ENCODE results near the gene EPSTI1.
"Not testable (repeated sequence)": the region's sequence is repeated elsewhere in the genome, so short reads cannot be mapped to it uniquely, and the experiment has no call there.

The EPSTI1 gene

GRCh38 chr13:43005460-43006236, 13.6 kb upstream of the EPSTI1 start:
- DNase-seq: no peak

DNA sequence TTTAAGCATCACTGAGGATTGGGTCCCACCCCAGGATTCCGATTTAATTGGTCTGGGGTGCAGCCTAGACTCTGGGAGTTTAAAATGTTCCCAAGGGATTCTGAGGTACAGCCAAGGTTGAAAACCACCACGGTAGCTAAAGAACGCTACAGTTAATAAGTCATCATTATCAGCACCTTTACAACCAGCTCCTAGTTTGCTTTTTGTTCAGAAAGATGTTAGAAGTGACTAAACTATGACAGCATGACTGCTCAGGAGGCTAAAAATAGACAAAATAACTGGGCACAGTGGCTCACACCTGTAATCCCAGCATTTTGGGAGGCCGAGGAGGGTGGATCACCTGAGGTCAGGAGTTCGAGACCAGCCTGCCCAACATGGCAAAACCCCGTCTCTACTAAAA, 11.7 kb upstream of the EPSTI1 start:
- DNase-seq: no peak

- no peak for DNase-seq
Measured at GRCh38 chr13:43003010-43003409, 11.0 kb upstream of the EPSTI1 start.

- DNase-seq: no peak
Measured at GRCh38 chr13:43002021-43002420, 10.0 kb upstream of the EPSTI1 start.

DNA sequence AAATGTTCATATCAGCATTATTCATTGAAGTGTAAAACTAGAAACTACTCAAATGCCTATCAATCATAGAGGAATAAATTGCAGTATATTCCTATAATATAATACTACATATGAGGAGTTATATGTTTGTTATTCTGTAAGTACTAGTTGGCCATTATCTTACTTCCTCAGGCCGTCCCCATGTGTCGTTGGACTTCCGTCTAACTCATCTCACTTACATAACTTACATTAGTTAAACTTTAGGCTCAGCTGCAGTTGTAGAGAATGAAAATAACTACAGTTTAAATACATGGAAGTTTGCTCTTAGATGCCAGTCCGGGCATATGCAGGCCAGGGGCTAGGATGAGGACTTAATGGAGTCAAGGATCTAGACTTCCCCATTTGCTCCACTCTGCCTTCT, 8.6 kb upstream of the EPSTI1 start:
- no peak for DNase-seq

- no peak for DNase-seq
Measured at GRCh38 chr13:42999491-42999890, 7.5 kb upstream of the EPSTI1 start.

DNA sequence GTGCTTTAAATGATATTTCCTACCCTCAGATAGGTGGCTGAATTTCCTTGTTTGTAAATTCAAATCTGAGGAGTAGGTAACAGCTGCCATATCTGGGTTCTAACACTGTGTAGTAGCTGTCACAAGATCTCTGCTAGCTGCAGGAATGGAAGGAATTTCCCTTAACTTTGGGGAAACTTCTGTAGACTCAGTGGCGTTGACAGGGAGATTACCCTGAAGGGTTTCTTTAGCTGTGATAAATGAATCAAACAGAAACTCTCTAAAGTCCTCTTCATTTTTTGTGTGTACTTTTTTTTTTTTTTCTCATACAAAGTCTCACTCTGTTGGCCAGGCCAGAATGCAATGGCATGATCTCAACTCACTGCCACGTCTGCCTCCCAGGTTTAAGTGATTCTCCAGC, 5.3 kb upstream of the EPSTI1 start:
- no peak for DNase-seq

- no peak for DNase-seq
Measured at GRCh38 chr13:42996584-42996983, 4.5 kb upstream of the EPSTI1 start.

- no peak for DNase-seq
Measured at GRCh38 chr13:42994878-42995277, 2.8 kb upstream of the EPSTI1 start.

DNA sequence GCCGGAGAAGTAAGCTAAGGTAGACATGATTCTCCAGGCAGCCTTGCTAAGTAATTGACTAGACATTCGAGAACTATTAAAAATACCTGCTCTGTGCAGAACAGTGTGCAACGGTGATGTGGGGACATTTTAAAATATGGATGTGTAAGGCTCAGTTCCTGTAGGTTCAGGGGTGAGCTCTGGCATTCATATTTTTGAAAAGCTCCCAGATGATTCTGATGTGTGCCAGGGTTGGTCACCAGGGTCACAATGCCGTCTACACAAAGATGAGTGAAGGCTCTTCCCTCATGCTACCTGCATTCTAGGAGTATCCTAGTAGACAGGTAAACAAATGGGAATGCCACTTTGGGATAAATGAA, 702 bp upstream of the EPSTI1 start:
- DNase-seq: no peak

DNA sequence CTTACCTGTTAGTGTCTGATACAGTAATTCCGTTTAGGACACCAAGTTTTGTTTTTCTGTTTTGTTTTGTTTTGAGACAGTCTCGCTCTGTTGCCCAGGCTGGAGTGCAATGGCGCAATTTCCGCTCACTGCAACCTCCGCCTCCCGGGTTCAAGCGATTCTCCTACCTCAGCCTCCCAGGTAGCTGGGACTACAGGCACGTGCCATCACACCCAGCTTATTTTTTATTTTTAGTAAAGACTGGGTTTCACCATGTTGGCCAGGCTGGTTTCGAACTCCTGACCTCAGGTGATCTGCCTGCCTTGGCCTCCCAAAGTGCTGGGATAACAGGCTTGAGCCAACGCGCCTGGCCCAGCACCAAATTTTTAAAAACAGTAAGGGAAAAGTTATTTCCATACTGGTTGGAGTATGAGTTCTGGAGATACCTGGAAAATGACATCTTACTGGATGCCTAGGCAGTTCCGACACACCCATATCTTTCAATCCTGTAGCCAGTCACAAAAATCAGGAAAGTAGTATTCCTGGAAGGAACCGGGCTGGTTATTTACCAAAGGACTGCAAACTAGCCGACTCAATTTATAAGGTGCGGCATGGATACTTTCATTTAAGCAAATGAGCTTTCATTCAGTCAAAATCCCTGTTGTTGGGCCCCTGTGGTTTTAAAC, 676 bp downstream of the EPSTI1 start:
- DNase-seq: not testable (repeated sequence)

DNA sequence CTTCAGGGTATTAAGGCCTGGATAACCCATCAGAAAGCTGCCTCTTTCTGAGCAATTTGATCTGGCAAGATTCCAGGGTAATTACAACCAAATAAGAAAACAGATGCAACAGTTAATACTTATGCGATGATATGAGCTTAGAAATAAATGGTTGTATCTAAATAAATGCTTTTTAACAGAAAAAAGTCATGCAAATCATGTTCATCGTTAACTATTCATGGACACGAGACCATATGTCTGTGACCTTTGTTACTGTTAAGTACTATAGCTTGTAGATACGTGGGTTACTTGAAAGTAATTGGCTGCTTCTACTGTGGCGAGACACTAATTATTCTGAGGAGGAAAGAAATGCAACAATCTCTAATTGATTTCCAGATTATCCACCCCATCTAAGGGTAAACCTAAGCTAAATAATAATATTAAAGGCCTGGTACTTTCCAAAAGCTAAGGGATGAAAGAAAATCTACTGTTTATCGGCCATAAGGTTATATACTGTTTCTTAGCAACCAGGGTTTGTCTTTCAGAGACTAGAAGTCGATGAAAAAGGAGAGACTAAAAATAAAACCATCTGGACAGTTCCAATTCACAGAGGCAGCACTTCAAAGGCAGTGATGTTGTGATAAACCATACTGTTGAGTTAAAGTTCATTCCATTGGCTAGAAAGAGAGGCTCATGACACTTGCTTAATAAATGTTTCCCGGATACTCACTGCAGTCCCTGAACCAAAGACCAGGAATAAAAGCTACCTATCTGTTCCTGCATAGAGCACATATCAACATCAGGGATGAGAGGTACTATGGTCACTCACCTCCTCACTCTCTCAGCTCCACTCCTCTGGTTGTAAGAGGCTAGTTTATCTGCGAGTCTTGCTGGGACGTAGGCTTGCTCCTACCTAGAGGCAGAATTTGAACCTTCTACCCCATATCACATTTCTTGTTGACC, 1.5 kb downstream of the EPSTI1 start:
- no peak for DNase-seq

GRCh38 chr13:42986176-42986574, 5.9 kb downstream of the EPSTI1 start:
- no peak for DNase-seq

- DNase-seq: no peak
Measured at GRCh38 chr13:42985312-42986175, 6.5 kb downstream of the EPSTI1 start.

- DNase-seq: no peak
Measured at GRCh38 chr13:42984691-42985090, 7.3 kb downstream of the EPSTI1 start.

DNA sequence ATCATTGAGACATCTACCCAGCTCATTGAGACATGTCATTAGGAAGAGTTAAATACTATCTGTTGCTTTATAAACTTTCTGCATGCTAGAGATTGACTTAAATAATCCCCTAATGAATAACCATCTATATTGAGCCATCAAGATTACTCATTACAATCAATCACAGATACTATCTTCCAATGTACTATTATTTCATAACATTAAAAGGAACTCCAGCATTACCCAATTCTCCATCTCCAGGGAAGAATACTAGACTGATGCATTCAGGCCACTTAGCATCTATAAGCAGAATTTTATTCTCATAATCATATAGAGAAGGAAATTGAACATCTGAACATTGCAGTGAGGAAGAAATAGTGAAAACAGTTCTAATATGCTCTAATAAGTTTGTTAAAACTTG, 8.0 kb downstream of the EPSTI1 start:
- DNase-seq: no peak

GRCh38 chr13:42981853-42982252, 10.2 kb downstream of the EPSTI1 start:
- no peak for DNase-seq

- no peak for DNase-seq
Measured at GRCh38 chr13:42981317-42981716, 10.7 kb downstream of the EPSTI1 start.

GRCh38 chr13:42977219-42977659, 14.8 kb downstream of the EPSTI1 start:
- DNase-seq: no peak

GRCh38 chr13:42976066-42976465, 16.0 kb downstream of the EPSTI1 start:
- DNase-seq: no peak

GRCh38 chr13:42973581-42973980, 18.5 kb downstream of the EPSTI1 start:
- DNase-seq: no peak

- DNase-seq: no peak
Measured at GRCh38 chr13:42971691-42972347, 20.2 kb downstream of the EPSTI1 start.

Data from stimulated activated CD4-positive, alpha-beta T cell treated with anti-CD3 and anti-CD28 coated beads, Interleukin-12 subunit alpha, Interleukin-12 subunit beta, amount 100 ng/mL, for 4 hours (primary cell).